ENCODE data around the gene MED29. TPM values are rescaled to one million over a fixed set of nuclear protein-coding genes. Genes with fewer than 3 reads are reported as not detected.

The MED29 gene
- total RNA-seq, 6 experiments from 2014 or later, result 19.4 to 38.1 (median 24.1) TPM

- no peaks in the 10 kb centered on the region for H3K9me3 ChIP-seq
- peaks cover 0 to 12% (median 2%) of the 10 kb centered on the region in 4 donors for H3K4me1 ChIP-seq
- peaks cover 0 to 11% (median 7%) of the 10 kb centered on the region in 4 donors for H3K36me3 ChIP-seq
- DNase-seq (peak; percentile 77 to 91 (median 86)), ATAC-seq (peak; percentile 12 to 46 (median 26))
- intact Hi-C loops (cut with DNase I), result no loop called here
- H3K4me3 ChIP-seq, result peak overlapping the region; percentile 84 to 99 (median 97)
- peak overlapping the region; percentile 93 to 100 (median 99) for H3K27ac ChIP-seq
- no peaks in the 10 kb centered on the region for H3K27me3 ChIP-seq
- WGBS (ENCODE audit: insufficient coverage, low coverage, low lambda C conversion rate, missing lambda C conversion rate), result 2% methylated on average over 9 of the region's 9 CpGs
- TF ChIP-seq CTCF (IDR thresholded peaks at IDR 0.05) (no peak), POLR2A (IDR thresholded peaks at IDR 0.05) (peak; percentile 77)
Observed at GRCh38 chr19:39411081-39411831, 20.1 kb downstream of the MED29 start.

- Histone ChIP-seq H3K4me1 (peaks cover 0 to 12% (median 2%) of the 10 kb centered on the region in 4 donors), H3K27me3 (no peaks in the 10 kb centered on the region), H3K9me3 (no peaks in the 10 kb centered on the region), H3K4me3 (peak overlapping the region in 2 of 3 donors; percentile 81 to 99), H3K27ac (peak overlapping the region; percentile 93 to 100 (median 99)), H3K36me3 (peaks cover 0 to 11% (median 7%) of the 10 kb centered on the region in 4 donors)
- intact Hi-C loops (cut with DNase I), result no loop called here
- DNase-seq (peak; percentile 87 to 91 (median 88)), ATAC-seq (peak; percentile 37 to 61 (median 52))
- WGBS (ENCODE audit: insufficient coverage, low coverage, low lambda C conversion rate, missing lambda C conversion rate), result 0% methylated on average over 7 of the region's 7 CpGs
- peak; percentile 94 to 98 (median 96) for TF ChIP-seq CTCF (IDR thresholded peaks at IDR 0.05)
- no peak for TF ChIP-seq POLR2A (IDR thresholded peaks at IDR 0.05)
Observed at GRCh38 chr19:39411832-39412099, 20.6 kb downstream of the MED29 start.

- Histone ChIP-seq H3K4me1 (peaks cover 0 to 12% (median 2%) of the 10 kb centered on the region in 4 donors), H3K27ac (peak within 1 kb of the TSS; percentile 93 to 100 (median 99)), H3K36me3 (peaks cover 0 to 11% (median 7%) of the 10 kb centered on the region in 4 donors), H3K4me3 (peak within 1 kb of the TSS; percentile 59 to 99 (median 81)), H3K27me3 (no peaks in the 10 kb centered on the region), H3K9me3 (no peaks in the 10 kb centered on the region)
- DNase-seq (peak; percentile 95 to 96 (median 96)), ATAC-seq (peak; percentile 46 to 66 (median 57))
- TF ChIP-seq CTCF (IDR thresholded peaks at IDR 0.05) (peak; percentile 82 to 87 (median 85)), POLR2A (IDR thresholded peaks at IDR 0.05) (peak; percentile 86)
- WGBS (ENCODE audit: insufficient coverage, low coverage, low lambda C conversion rate, missing lambda C conversion rate), result 0% methylated on average over 14 of the region's 60 CpGs
- intact Hi-C loops (cut with DNase I), result no loop called here
Observed at GRCh38 chr19:39412100-39412866, 21.1 kb downstream of the MED29 start, which contains the start of gene PLEKHG2. PLEKHG2 (plus strand) TSS chr19:39412669; CDS start chr19:39414087, 1,418 bp downstream.

GRCh38 chr19:39412867-39413271 lies 21.7 kb downstream of the MED29 start:
- DNase-seq (no peak), ATAC-seq (no peak)
- TF ChIP-seq CTCF (IDR thresholded peaks at IDR 0.05), result no peak
- TF ChIP-seq POLR2A (IDR thresholded peaks at IDR 0.05), result no peak
- H3K4me1 ChIP-seq, result peaks cover 0 to 12% (median 2%) of the 10 kb centered on the region in 4 donors
- no peaks in the 10 kb centered on the region for H3K27me3 ChIP-seq
- peak overlapping the region; percentile 59 to 99 (median 81) for H3K4me3 ChIP-seq
- peak overlapping the region; percentile 65 to 86 (median 73) for H3K27ac ChIP-seq
- intact Hi-C loops (cut with DNase I), result no loop called here
- H3K36me3 ChIP-seq, result peaks cover 0 to 10% (median 7%) of the 10 kb centered on the region in 4 donors
- H3K9me3 ChIP-seq, result no peaks in the 10 kb centered on the region
- 0% methylated on average over 3 of the region's 24 CpGs for WGBS (ENCODE audit: insufficient coverage, low coverage, low lambda C conversion rate, missing lambda C conversion rate)
